Stimulated activated CD4-positive, alpha-beta T cell treated with anti-CD3 and anti-CD28 coated beads, TNF-alpha, amount 100 ng/mL, for 24 hours (primary cell): ENCODE data around the gene STAG1.
"Not testable (repeated sequence)": the region's sequence is repeated elsewhere in the genome, so short reads cannot be mapped to it uniquely, and the experiment has no call there.

Experiments used
- DNase-seq, 3 experiments: peaks; one replicate each; pipeline ENCODE4 v3.0.0-alpha.2; 2020; ENCODE audit warnings: low read depth in 3 of 3

The STAG1 gene

GRCh38 chr3:136586580-136586979 lies 165.6 kb downstream of the STAG1 start:
- DNase-seq, result no peak

GRCh38 chr3:136584728-136585127 lies 167.4 kb downstream of the STAG1 start:
- DNase-seq, result no peak

DNA sequence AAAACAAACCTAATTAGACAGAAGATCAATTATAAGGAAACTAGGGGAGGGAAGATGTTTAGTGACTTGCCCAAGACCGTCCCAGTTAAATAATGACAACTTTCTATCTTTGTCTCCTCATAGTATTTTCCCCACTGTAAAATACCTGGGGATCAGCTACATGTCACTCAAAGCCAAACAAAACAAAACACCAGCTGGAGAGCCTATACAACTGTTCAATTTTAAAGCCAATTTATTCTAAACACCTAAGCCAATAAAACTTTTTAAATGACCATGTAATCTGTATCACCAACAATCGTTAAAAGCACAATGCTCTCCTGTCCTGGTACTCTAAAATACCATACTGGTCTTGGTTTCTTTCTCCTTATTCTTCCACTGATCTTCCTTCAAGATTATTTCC lies 168.4 kb downstream of the STAG1 start:
- no peak for DNase-seq

DNA sequence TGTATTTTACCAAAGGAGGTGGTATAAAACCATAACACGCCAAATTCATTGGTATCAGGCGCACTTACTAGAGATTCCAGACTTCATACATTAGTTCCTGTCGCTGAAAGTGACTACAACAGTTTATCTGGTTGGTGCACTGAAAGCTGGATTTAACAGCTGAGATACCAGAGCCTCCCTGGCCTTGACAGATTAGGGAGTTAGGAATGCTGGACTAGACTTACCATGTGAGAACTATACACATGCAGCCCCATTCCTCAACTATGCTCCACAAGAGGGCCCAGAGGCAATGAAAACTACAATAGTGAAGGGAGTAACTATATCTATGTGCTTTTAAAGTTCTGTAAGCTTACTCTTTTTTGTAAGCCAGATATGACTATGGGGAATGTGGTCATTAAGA lies 174.4 kb downstream of the STAG1 start:
- no peak for DNase-seq

DNA sequence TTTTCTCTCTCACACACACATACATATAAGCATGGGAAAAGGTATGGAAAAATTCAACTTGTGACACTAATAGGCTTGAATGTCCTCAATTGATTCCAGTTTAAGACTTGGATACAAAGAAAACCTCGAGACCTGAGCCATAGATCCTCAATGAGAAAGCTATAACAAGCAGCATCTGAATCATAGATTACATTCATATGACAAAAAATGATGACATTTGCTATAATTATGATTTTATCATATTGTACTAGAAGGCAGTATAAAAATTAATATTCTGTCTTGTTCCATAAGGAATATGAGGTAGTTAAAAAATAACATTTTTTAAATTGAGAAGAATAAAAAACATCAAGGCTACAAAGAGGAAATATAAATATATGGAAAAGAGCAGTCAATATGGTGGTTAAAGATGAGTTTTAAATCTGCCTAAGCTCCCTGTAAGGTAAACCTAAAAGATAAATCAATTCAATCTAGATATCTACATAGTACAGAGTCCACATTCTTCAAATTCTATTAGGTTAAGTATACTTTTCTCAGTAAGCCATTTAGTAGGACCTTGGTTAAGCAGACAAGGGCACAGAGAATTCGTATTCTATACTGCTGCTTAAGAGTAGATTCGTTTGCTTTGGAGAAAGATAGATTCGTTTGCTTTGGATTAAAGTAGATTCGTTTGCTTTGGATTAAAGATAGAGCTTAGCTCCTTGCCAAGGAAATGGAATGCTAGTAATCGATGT lies 175.7 kb downstream of the STAG1 start:
- DNase-seq, result no peak

- DNase-seq, result no peak
These were observed 184.5 kb downstream of the STAG1 start for GRCh38 chr3:136567599-136568188.

GRCh38 chr3:136564962-136565361 lies 187.2 kb downstream of the STAG1 start:
- not testable (repeated sequence) for DNase-seq

DNA sequence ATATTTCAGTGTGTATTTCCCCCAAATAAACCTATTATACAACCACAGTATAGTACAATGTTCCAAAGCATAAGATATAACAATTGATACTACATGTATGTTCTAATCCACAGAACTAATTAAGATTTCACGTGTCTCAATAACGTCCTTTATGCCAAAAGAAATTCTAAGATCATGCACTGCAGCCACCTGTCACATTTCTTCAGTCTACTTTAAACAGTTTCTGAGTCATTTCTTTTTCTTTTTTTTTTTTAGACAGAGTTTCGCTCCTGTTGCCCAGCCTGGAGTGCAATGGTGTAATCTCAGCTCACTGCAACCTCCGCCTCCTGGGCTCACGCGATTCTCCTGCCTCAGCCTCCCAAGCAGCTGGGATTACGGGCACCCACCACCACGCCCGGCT lies 190.2 kb downstream of the STAG1 start:
- DNase-seq, result no peak

DNA sequence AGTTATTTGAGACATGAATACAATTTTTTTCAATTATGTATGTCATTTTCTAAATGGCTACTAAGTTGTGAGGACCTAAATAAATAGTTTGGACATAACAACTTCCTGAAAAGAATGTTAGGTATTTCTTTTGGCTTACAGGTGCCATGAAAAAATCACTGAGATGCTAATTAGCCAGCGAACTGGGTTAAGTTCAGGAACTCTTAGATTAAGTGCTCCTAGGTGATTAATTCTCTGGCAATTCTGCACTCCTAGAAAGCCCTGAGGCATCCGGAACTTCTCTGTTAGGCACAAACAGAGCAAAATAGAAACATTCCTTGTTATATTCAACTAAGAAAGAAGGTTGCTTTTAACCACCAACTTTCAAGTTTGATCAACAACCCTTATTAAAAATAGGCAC lies 192.3 kb downstream of the STAG1 start:
- no peak for DNase-seq

- not testable (repeated sequence) for DNase-seq
These were observed 202.7 kb downstream of the STAG1 start for GRCh38 chr3:136549461-136549860.

DNA sequence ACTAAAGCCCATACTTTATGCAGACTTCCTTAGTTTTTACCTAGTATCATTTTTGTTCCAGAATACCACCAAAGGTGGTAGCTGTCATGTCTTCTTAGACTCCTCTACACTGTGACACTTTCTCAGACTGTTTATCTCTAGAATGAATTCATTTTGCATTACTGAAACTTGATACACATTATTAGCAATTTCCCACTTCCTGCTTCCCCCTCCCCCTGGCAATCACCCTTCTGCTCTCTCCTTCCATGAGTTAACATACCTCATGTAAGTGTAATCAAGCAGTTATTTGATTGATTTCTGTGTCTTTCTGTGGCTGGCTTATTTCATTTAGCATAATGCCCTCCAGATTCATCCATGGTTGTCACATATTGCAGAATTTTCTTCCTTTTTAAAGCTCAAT lies 204.9 kb downstream of the STAG1 start:
- DNase-seq, result no peak

- DNase-seq, result no peak
These were observed 205.5 kb downstream of the STAG1 start for GRCh38 chr3:136546720-136547119.

GRCh38 chr3:136545664-136546268 lies 206.4 kb downstream of the STAG1 start:
- DNase-seq, result no peak

DNA sequence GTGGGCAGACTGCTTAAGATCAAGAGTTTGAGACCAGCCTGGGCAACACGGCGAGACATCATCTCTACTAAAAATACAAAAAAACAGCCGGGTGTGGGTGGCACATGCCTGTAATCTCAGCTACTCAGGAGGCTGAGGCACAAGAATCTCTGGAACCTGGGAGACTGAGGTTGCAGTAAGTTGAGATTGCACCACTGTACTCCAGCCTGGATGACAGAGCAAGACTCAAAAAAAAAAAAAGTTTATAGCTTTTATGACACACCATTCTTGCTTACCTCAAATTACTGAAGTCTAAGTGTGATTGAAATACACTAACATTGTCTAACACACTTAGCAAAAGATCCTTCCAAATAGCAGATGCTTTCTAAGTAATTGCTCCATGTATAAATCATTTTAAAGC lies 207.6 kb downstream of the STAG1 start:
- no peak for DNase-seq

- DNase-seq, result no peak
These were observed 208.8 kb downstream of the STAG1 start for GRCh38 chr3:136543385-136543784.

GRCh38 chr3:136535906-136536305 lies 216.3 kb downstream of the STAG1 start:
- DNase-seq, result no peak

- no peak for DNase-seq
These were observed 219.4 kb downstream of the STAG1 start for GRCh38 chr3:136532766-136533165.

- DNase-seq, result no peak
These were observed 234.1 kb downstream of the STAG1 start for GRCh38 chr3:136518102-136518501.

- no peak for DNase-seq
These were observed 235.5 kb downstream of the STAG1 start for GRCh38 chr3:136516656-136517055.

GRCh38 chr3:136516095-136516494 lies 236.1 kb downstream of the STAG1 start:
- no peak for DNase-seq

GRCh38 chr3:136514533-136514932 lies 237.6 kb downstream of the STAG1 start:
- DNase-seq, result not testable (repeated sequence)

DNA sequence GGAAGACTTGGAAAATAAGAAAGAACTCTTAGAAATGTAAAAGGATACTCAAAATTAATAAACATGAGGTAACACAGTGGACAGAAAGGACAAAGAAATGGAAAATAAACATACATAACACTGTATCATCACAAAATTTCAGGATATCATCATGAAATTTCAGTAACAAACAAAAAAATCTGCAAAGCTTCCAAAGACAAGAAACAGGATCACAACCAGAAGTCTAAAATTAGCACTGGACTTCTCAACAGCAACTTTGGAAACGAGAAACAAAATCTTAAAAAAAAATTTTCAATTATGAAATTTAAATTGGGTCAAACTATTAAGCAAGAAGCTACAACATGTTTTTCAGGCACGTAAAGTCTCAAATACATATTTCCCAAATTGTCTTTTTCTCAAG lies 238.8 kb downstream of the STAG1 start:
- DNase-seq, result no peak

DNA sequence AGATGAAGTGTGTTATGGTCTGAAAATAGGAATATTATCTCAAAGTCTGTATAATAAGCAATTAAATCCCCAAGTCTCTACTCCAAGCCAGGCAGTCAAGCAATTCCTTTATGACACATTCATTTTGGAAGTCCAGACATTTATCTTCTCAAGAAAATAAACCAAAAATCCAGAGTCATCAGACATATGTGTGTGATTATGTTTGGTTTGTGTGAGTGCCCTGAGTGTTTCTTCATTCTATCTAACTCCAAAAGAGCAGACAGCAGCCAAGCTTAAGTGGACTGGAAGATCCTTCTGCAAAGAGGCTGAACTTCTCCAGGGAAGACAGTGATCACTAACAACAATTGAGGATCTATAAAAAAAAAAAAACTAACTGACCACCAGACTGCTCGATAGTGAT lies 239.8 kb downstream of the STAG1 start:
- DNase-seq, result no peak
